ENCODE results near the gene PDSS2. TPM values are rescaled to one million over a fixed set of nuclear protein-coding genes. Genes with fewer than 3 reads are reported as not detected.

PDSS2 gene
- polyA plus RNA-seq, 4 donors: 16.1 to 20.4 (median 18.7) TPM

- DNase-seq (ENCODE audit: low read depth in 4 of 4, low spot score in 3 of 4): no peak
These were observed 353.8 kb downstream of the PDSS2 start for GRCh38 chr6:107105511-107106116.

- no peak for DNase-seq (ENCODE audit: low read depth in 4 of 4, low spot score in 3 of 4)
These were observed 356.3 kb downstream of the PDSS2 start for GRCh38 chr6:107103082-107103481.

Other genes with a start within 250 kb of the PDSS2 start
- 10 to 100 TPM; 12.1 to 31.7 (median 14.5) TPM for gene SOBP, start 30.6 kb upstream of the PDSS2 start, polyA plus RNA-seq (ENCODE audit: insufficient read length in 4 of 4)

All from left renal pelvis (tissue), 4 donors.